ENCODE data around the gene SPOCK3. TPM values are rescaled to one million over a fixed set of nuclear protein-coding genes. Genes with fewer than 3 reads are reported as not detected.

Gene SPOCK3
- polyA plus RNA-seq, 2 of the 4 experiments (the other 2 are of a cell fraction) = 0.15 to 0.61 TPM

- DNase-seq (ENCODE audit: low read depth in 1 of 2, low spot score in 1 of 2) (no peak), ATAC-seq (no peak), FAIRE-seq (no peak)
- no peak overlapping the region for H3K4me2 ChIP-seq
- H3K4me1 ChIP-seq = no peaks in the 10 kb centered on the region
- H3K9me3 ChIP-seq = no peaks in the 10 kb centered on the region
- ChIA-PET POLR2A (no interaction called here), CTCF (no interaction called here)
- H3K27ac ChIP-seq = no peak overlapping the region
- no peak for TF ChIP-seq SREBF2 (IDR thresholded peaks at IDR 0.05)
- no peak for TF ChIP-seq POLR2A (IDR thresholded peaks at IDR 0.05; ENCODE audit: low read length)
- TF ChIP-seq FOXS1 (CRISPR knock-in tag; IDR thresholded peaks at IDR 0.05) = no peak
- no peak for TF ChIP-seq MYC (IDR thresholded peaks at IDR 0.05; ENCODE audit: borderline replicate concordance, low read length)
- no peak for TF ChIP-seq MAFK (IDR thresholded peaks at IDR 0.05; ENCODE audit: partially characterized antibody)
- WGBS (ENCODE audit: missing lambda C conversion rate) = 39% methylated on average over 2 of the region's 2 CpGs
- no peak overlapping the region for H3K4me3 ChIP-seq
These were observed 123.2 kb downstream of the SPOCK3 start for GRCh38 chr4:167111092-167111491.

GRCh38 chr4:167109859-167110258, 124.4 kb downstream of the SPOCK3 start:
- ATAC-seq (no peak), DNase-seq (ENCODE audit: low read depth in 1 of 2, low spot score in 1 of 2) (no peak), FAIRE-seq (no peak)
- 46% methylated on average over 3 of the region's 3 CpGs for WGBS (ENCODE audit: missing lambda C conversion rate)
- TF ChIP-seq FOSL2 (IDR thresholded peaks at IDR 0.05) (no peak), FOSL2 (CRISPR knock-in tag; IDR thresholded peaks at IDR 0.05) (no peak), FOSB (CRISPR knock-in tag; IDR thresholded peaks at IDR 0.05) (no peak), CHD2 (IDR thresholded peaks at IDR 0.05; ENCODE audit: low read length, partially characterized antibody) (no peak), HOXB13 (CRISPR knock-in tag; IDR thresholded peaks at IDR 0.05; ENCODE audit: low read depth) (no peak), SMC3 (IDR thresholded peaks at IDR 0.05) (no peak), NPAS2 (CRISPR knock-in tag; IDR thresholded peaks at IDR 0.05; ENCODE audit: borderline replicate concordance) (no peak), ZNF302 (CRISPR knock-in tag; IDR thresholded peaks at IDR 0.05) (no peak), HEYL (CRISPR knock-in tag; IDR thresholded peaks at IDR 0.05) (no peak), KDM5A (IDR thresholded peaks at IDR 0.05) (no peak), JUN (IDR thresholded peaks at IDR 0.05) (no peak), RARB (CRISPR knock-in tag; IDR thresholded peaks at IDR 0.05) (no peak), EP300 (IDR thresholded peaks at IDR 0.05) (no peak), KDM1A (IDR thresholded peaks at IDR 0.05; ENCODE audit: low read depth) (no peak), MAFK (IDR thresholded peaks at IDR 0.05; ENCODE audit: partially characterized antibody) (no peak), ESRRA (IDR thresholded peaks at IDR 0.05; ENCODE audit: borderline replicate concordance, low read length) (no peak), EHF (CRISPR knock-in tag; IDR thresholded peaks at IDR 0.05) (no peak), CEBPB (IDR thresholded peaks at IDR 0.05) (no peak), RCOR1 (IDR thresholded peaks at IDR 0.05; ENCODE audit: low read depth, low read length) (no peak)
- TF ChIP-seq, protein P1, sequence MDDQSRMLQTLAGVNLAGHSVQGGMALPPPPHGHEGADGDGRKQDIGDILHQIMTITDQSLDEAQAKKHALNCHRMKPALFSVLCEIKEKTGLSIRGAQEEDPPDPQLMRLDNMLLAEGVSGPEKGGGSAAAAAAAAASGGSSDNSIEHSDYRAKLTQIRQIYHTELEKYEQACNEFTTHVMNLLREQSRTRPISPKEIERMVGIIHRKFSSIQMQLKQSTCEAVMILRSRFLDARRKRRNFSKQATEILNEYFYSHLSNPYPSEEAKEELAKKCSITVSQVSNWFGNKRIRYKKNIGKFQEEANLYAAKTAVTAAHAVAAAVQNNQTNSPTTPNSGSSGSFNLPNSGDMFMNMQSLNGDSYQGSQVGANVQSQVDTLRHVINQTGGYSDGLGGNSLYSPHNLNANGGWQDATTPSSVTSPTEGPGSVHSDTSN (IDR thresholded peaks at IDR 0.05) = no peak
- TF ChIP-seq, protein P2, sequence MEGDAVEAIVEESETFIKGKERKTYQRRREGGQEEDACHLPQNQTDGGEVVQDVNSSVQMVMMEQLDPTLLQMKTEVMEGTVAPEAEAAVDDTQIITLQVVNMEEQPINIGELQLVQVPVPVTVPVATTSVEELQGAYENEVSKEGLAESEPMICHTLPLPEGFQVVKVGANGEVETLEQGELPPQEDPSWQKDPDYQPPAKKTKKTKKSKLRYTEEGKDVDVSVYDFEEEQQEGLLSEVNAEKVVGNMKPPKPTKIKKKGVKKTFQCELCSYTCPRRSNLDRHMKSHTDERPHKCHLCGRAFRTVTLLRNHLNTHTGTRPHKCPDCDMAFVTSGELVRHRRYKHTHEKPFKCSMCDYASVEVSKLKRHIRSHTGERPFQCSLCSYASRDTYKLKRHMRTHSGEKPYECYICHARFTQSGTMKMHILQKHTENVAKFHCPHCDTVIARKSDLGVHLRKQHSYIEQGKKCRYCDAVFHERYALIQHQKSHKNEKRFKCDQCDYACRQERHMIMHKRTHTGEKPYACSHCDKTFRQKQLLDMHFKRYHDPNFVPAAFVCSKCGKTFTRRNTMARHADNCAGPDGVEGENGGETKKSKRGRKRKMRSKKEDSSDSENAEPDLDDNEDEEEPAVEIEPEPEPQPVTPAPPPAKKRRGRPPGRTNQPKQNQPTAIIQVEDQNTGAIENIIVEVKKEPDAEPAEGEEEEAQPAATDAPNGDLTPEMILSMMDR (IDR thresholded peaks at IDR 0.05) = no peak
- Histone ChIP-seq H3K4me1 (no peaks in the 10 kb centered on the region), H3K27ac (no peak overlapping the region), H3K4me3 (no peak overlapping the region), H3K9me3 (no peaks in the 10 kb centered on the region), H3K4me2 (no peak overlapping the region)
- ChIA-PET POLR2A (no interaction called here), CTCF (no interaction called here)

GRCh38 chr4:167105857-167106256, 128.4 kb downstream of the SPOCK3 start:
- Histone ChIP-seq H3K4me2 (no peak overlapping the region), H3K9me3 (no peaks in the 10 kb centered on the region), H3K27ac (no peak overlapping the region), H3K4me1 (no peaks in the 10 kb centered on the region), H3K4me3 (no peak overlapping the region)
- POLR2A ChIA-PET = no interaction called here
- DNase-seq (ENCODE audit: low read depth in 1 of 2, low spot score in 1 of 2) (no peak), ATAC-seq (no peak), FAIRE-seq (no peak)
- CTCF ChIA-PET = no interaction called here
- no peak for TF ChIP-seq KDM1A (IDR thresholded peaks at IDR 0.05; ENCODE audit: low read depth)
- no peak for TF ChIP-seq ZFP36 (IDR thresholded peaks at IDR 0.05; ENCODE audit: borderline replicate concordance, partially characterized antibody)
- TF ChIP-seq RCOR1 (IDR thresholded peaks at IDR 0.05; ENCODE audit: low read depth, low read length) = no peak
- TF ChIP-seq MAFK (IDR thresholded peaks at IDR 0.05; ENCODE audit: partially characterized antibody) = no peak
- no peak for TF ChIP-seq CBX8 (IDR thresholded peaks at IDR 0.05)
- no peak for TF ChIP-seq FOSB (CRISPR knock-in tag; IDR thresholded peaks at IDR 0.05)
- TF ChIP-seq REST (IDR thresholded peaks at IDR 0.05) = peak; percentile 57; the same call in 1 of the 2 replicates
- TF ChIP-seq PHF8 (IDR thresholded peaks at IDR 0.05; ENCODE audit: borderline replicate concordance, low read depth) = no peak
